HEK293 (cell line): Measurements from ENCODE around the gene RRP8.

ENCODE experiments used
- CTCF ChIA-PET: fragments of 350-600 bp; formaldehyde crosslinking; extraction: SDS; loops from one replicate; lab custom pipeline; 2021; ENCODE audit warnings: antibody characterized with exemption; lab: Yijun Ruan, JAX
- POLR2A ChIA-PET: fragments of 300-600 bp; formaldehyde crosslinking; extraction: SDS; loops from one replicate; lab custom pipeline; 2020; ENCODE audit warnings: antibody characterized with exemption, inconsistent platforms; lab: Yijun Ruan, JAX
- H3K27ac ChIP-seq: fragments of 200-500 bp; sonication (Bioruptor generic); 2 replicates; pipeline ENCODE4 v1.5.1; 2014; ENCODE audit warnings: low read depth, low read length, control low read depth, inconsistent platforms; ENCODE audit errors: extremely low read depth
- H3K36me3 ChIP-seq, 2 experiments: fragments of 200-500 bp in 1 of 2; sonication (Bioruptor generic) in 1 of 2; 1 replicate in 1 of 2; 2 replicates in 1 of 2; pipeline ENCODE4 v1.5.1; 2014 to 2017; ENCODE audit warnings: inconsistent platforms in 2 of 2, low read length in 2 of 2; ENCODE audit not compliant: control insufficient read depth in 2 of 2, insufficient read depth in 1 of 2
- H3K4me1 ChIP-seq: fragments of 200-500 bp; sonication (Bioruptor generic); 2 replicates; pipeline ENCODE4 v1.5.1; 2014; ENCODE audit warnings: mild to moderate bottlenecking, low read length, inconsistent platforms; ENCODE audit not compliant: control insufficient read depth, insufficient read depth
- H3K4me3 ChIP-seq: 2 replicates; pipeline ENCODE4 v1.5.1; 2011; ENCODE audit warnings: low read depth, mild to moderate bottlenecking, control low read depth, low read length, moderate library complexity
- H3K9me3 ChIP-seq: fragments of 200-500 bp; sonication (Bioruptor generic); 2 replicates; pipeline ENCODE4 v1.5.1; 2014; ENCODE audit warnings: low read depth, low read length, inconsistent platforms; ENCODE audit not compliant: control insufficient read depth, insufficient read depth
- PATZ1 ChIP-seq: fragments of 450-650 bp; formaldehyde crosslinking; IDR thresholded peaks from 2 replicates; pipeline ENCODE4 v1.5.1; 2016; ENCODE audit warnings: missing biosample characterization, missing genetic modification characterization
- PRDM1 ChIP-seq: fragments of 450-650 bp; formaldehyde crosslinking; IDR thresholded peaks from 2 replicates; pipeline ENCODE4; 2016; ENCODE audit warnings: missing biosample characterization, missing genetic modification characterization
- ZBTB11 ChIP-seq: fragments of 450-650 bp; formaldehyde crosslinking; conservative IDR thresholded peaks from 2 replicates; pipeline ENCODE4 v1.5.1; 2016; ENCODE audit warnings: low read depth, missing biosample characterization, missing genetic modification characterization
- ZNF19 ChIP-seq: fragments of 450-650 bp; formaldehyde crosslinking; IDR thresholded peaks from 2 replicates; pipeline ENCODE4; 2016; ENCODE audit warnings: missing biosample characterization, missing genetic modification characterization, low read depth
- ZNF280D ChIP-seq: fragments of 450-650 bp; formaldehyde crosslinking; IDR thresholded peaks from 2 replicates; pipeline ENCODE4 v1.5.1; 2016; ENCODE audit warnings: missing biosample characterization, missing genetic modification characterization
- ZNF350 ChIP-seq: fragments of 450-650 bp; formaldehyde crosslinking; IDR thresholded peaks from 2 replicates; pipeline ENCODE4 v1.5.0; 2017; ENCODE audit warnings: missing biosample characterization, mild to moderate bottlenecking, missing genetic modification characterization
- ZNF37A ChIP-seq: fragments of 450-650 bp; IDR thresholded peaks from 2 replicates; pipeline ENCODE4 v1.5.1; 2018; ENCODE audit warnings: missing biosample characterization, missing genetic modification characterization
- ZNF416 ChIP-seq: fragments of 450-650 bp; formaldehyde crosslinking; IDR thresholded peaks from 2 replicates; pipeline ENCODE4 v1.5.1; 2016; ENCODE audit warnings: missing biosample characterization, missing genetic modification characterization
- ZNF518A ChIP-seq: fragments of 450-650 bp; formaldehyde crosslinking; conservative IDR thresholded peaks from 2 replicates; pipeline ENCODE4 v1.5.1; 2016; ENCODE audit warnings: low read depth, missing biosample characterization, missing genetic modification characterization
- ZNF660 ChIP-seq: fragments of 450-650 bp; IDR thresholded peaks from 2 replicates; pipeline ENCODE4 v1.5.1; 2018; ENCODE audit warnings: missing biosample characterization, mild to moderate bottlenecking, missing genetic modification characterization

RRP8 gene

GRCh38 chr11:6556139-6556949, 47.1 kb downstream of the RRP8 start (continued):
- TF ChIP-seq ZNF280D, result no peak
- no peak for TF ChIP-seq ZBTB11 (tag by site-specific recombination)
- no peak for TF ChIP-seq ZNF416
- no peak for TF ChIP-seq ZNF660 (tag by site-specific recombination)
- TF ChIP-seq ZNF350, result no peak

GRCh38 chr11:6554828-6555706, 48.3 kb downstream of the RRP8 start:
- Histone ChIP-seq H3K27ac (no peak overlapping the region), H3K4me3 (no peak overlapping the region), H3K4me1 (no peaks in the 10 kb centered on the region), H3K9me3 (no peaks in the 10 kb centered on the region), H3K36me3 (peaks cover 0 to 10% of the 10 kb centered on the region in 2 experiments; a peak in 1 of 3 replicates)
- CTCF ChIA-PET, result interaction anchor here (1.2 to 1.6 kb wide), 3 partner anchors 13 to 128 kb away, joined by 3 to 5 read pairs (median 4); partner anchors contain the start of gene MRPL17
- POLR2A ChIA-PET, result no interaction called here
- no peak for TF ChIP-seq ZNF518A (tag by site-specific recombination)
- no peak for TF ChIP-seq ZNF19
- no peak for TF ChIP-seq PRDM1 (tag by site-specific recombination)
- no peak for TF ChIP-seq ZNF37A (tag by site-specific recombination)
- no peak for TF ChIP-seq PATZ1
